ENCODE results near the gene STARD7.
A peak's percentile ranks its signal among the peaks of the same experiment; 100 is the strongest.
"Not testable (repeated sequence)": the region's sequence is repeated elsewhere in the genome, so short reads cannot be mapped to it uniquely, and the experiment has no call there.

Gene STARD7, protein sequence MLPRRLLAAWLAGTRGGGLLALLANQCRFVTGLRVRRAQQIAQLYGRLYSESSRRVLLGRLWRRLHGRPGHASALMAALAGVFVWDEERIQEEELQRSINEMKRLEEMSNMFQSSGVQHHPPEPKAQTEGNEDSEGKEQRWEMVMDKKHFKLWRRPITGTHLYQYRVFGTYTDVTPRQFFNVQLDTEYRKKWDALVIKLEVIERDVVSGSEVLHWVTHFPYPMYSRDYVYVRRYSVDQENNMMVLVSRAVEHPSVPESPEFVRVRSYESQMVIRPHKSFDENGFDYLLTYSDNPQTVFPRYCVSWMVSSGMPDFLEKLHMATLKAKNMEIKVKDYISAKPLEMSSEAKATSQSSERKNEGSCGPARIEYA

GRCh38 chr2:96208143-96209010 is at the start of gene STARD7:
TSS of gene STARD7 (minus strand) at chr2:96208827. CDS start at chr2:96208434, 393 bp downstream.
- peaks cover 48% of the 10 kb centered on the region for H3K36me3 Mint-ChIP-seq
- H3K4me1 Mint-ChIP-seq, result peaks cover 40% of the 10 kb centered on the region
- DNase-seq (ENCODE audit: low spot score in 2 of 2), result peak; percentile 95 to 99

GRCh38 chr2:96257744-96258143 is 49.1 kb upstream of the STARD7 start:
- not testable (repeated sequence) for H3K4me3 Mint-ChIP-seq; ATAC-seq; H3K9me3 Mint-ChIP-seq; DNase-seq (ENCODE audit: low spot score in 2 of 2)
- peaks cover 24% of the 10 kb centered on the region for H3K4me1 Mint-ChIP-seq
- H3K36me3 Mint-ChIP-seq, result peaks cover 71% of the 10 kb centered on the region
- peak overlapping the region; percentile 84 for H3K27ac Mint-ChIP-seq

More at GRCh38 chr2:96208143-96209010, at the start of gene STARD7:
- ATAC-seq, result peak; percentile 93
- peak within 1 kb of the TSS; percentile 92 for H3K4me3 Mint-ChIP-seq
- H3K27ac Mint-ChIP-seq, result peak within 1 kb of the TSS; percentile 89
- H3K9me3 Mint-ChIP-seq, result no peaks in the 10 kb centered on the region

- Mint-ChIP-seq H3K4me3 (no peak overlapping the region), H3K4me1 (peaks cover 24% of the 10 kb centered on the region), H3K27ac (peak overlapping the region; percentile 84), H3K9me3 (no peaks in the 10 kb centered on the region), H3K36me3 (peaks cover 71% of the 10 kb centered on the region)
- ATAC-seq (no peak), DNase-seq (ENCODE audit: low spot score in 2 of 2) (no peak)
Measured at GRCh38 chr2:96256611-96257113, 48.0 kb upstream of the STARD7 start.

DNA sequence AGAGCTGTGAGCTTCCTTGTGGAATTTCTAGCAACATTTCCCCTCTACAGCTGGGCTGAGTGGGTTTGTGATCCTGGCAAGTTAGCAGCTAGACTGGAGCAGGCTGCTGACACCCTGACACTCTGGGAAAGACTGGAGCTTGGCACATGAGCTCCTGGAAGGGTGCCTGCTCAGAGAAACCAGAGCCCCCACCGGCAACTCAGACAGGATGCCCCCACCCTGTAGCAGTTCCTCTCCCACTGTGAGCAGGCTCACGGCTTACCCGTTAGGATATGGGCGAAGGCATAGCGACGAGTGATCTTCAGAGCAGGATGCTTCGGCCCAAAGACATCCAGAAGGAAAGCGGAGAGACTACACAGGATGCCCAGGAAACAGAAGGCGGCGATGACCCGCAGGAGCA is 45.9 kb upstream of the STARD7 start:
- no peak for ATAC-seq
- Mint-ChIP-seq H3K4me3 (no peak overlapping the region), H3K4me1 (peaks cover 22% of the 10 kb centered on the region), H3K36me3 (peaks cover 72% of the 10 kb centered on the region), H3K27ac (peak overlapping the region; percentile 87), H3K9me3 (no peaks in the 10 kb centered on the region)
- DNase-seq (ENCODE audit: low spot score in 2 of 2), result no peak

- Mint-ChIP-seq H3K4me1 (peaks cover 19% of the 10 kb centered on the region), H3K4me3 (no peak overlapping the region), H3K9me3 (no peaks in the 10 kb centered on the region), H3K27ac (peak overlapping the region; percentile 87), H3K36me3 (peaks cover 69% of the 10 kb centered on the region)
- ATAC-seq (no peak), DNase-seq (ENCODE audit: low spot score in 2 of 2) (no peak)
Measured at GRCh38 chr2:96253006-96253405, 44.4 kb upstream of the STARD7 start.

DNA sequence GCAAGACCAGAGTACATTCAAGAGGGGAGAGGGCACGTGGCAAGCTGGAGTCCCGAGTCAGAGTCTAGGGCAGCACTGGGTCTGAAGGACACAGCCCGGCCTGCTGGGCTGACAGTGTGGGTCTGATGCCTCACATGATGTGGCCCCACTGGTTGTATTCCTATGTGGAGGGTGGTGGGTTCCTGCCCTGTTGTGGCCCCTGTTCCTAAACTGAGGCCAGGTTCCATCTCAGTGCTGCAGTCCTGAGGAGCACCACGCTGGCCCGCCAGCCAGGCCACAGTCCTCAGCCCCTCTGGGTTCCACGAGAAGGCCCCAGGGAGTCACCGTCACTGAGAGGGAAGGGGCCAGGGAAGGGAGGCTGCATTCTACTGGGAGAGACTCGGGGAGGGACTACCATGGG is 43.9 kb upstream of the STARD7 start:
- Mint-ChIP-seq H3K4me1 (peaks cover 19% of the 10 kb centered on the region), H3K27ac (peak overlapping the region; percentile 87), H3K9me3 (no peaks in the 10 kb centered on the region), H3K4me3 (no peak overlapping the region), H3K36me3 (peaks cover 66% of the 10 kb centered on the region)
- peak; percentile 36 for ATAC-seq
- DNase-seq (ENCODE audit: low spot score in 2 of 2), result no peak

GRCh38 chr2:96251721-96252292 is 43.2 kb upstream of the STARD7 start:
- Mint-ChIP-seq H3K27ac (peak overlapping the region; percentile 87), H3K36me3 (peaks cover 62% of the 10 kb centered on the region)
- DNase-seq (ENCODE audit: low spot score in 2 of 2), result no peak

GRCh38 chr2:96250188-96250587 is 41.6 kb upstream of the STARD7 start:
- Mint-ChIP-seq H3K9me3 (no peaks in the 10 kb centered on the region), H3K4me1 (peaks cover 33% of the 10 kb centered on the region), H3K36me3 (peaks cover 56% of the 10 kb centered on the region), H3K27ac (peak overlapping the region; percentile 87), H3K4me3 (no peak overlapping the region)
- no peak for DNase-seq (ENCODE audit: low spot score in 2 of 2)
- no peak for ATAC-seq

More at GRCh38 chr2:96251721-96252292, 43.2 kb upstream of the STARD7 start:
- H3K9me3 Mint-ChIP-seq, result no peaks in the 10 kb centered on the region
- no peak for ATAC-seq
- H3K4me1 Mint-ChIP-seq, result peaks cover 22% of the 10 kb centered on the region
- H3K4me3 Mint-ChIP-seq, result no peak overlapping the region

GRCh38 chr2:96249654-96250053 is 41.0 kb upstream of the STARD7 start:
- ATAC-seq (no peak), DNase-seq (ENCODE audit: low spot score in 2 of 2) (no peak)
- Mint-ChIP-seq H3K4me3 (no peak overlapping the region), H3K27ac (peak overlapping the region; percentile 87), H3K9me3 (no peaks in the 10 kb centered on the region), H3K4me1 (peaks cover 33% of the 10 kb centered on the region), H3K36me3 (peaks cover 51% of the 10 kb centered on the region)

DNA sequence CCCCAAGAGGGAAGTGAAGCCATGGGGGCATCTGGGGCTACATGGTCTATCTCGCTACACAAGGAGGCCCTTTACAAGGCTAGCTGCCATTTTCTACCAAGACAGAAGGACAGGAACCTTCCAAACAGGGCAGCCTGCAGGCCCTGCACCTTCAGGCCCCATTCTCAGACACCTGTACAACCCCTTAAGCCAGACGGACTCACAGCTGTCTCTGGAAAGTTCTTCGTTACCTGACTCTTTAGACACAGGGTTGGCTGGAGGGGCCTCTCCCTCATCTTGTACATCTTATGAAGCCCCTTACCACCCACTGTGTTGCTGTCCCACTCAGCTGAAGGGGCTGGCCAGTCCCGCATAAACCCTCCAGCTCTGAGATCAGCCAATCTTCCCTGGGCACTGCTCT is 40.0 kb upstream of the STARD7 start:
- Mint-ChIP-seq H3K4me1 (peaks cover 33% of the 10 kb centered on the region), H3K36me3 (peaks cover 40% of the 10 kb centered on the region), H3K4me3 (no peak overlapping the region), H3K9me3 (no peaks in the 10 kb centered on the region), H3K27ac (peak overlapping the region; percentile 63)
- DNase-seq (ENCODE audit: low spot score in 2 of 2) (no peak), ATAC-seq (no peak)

DNA sequence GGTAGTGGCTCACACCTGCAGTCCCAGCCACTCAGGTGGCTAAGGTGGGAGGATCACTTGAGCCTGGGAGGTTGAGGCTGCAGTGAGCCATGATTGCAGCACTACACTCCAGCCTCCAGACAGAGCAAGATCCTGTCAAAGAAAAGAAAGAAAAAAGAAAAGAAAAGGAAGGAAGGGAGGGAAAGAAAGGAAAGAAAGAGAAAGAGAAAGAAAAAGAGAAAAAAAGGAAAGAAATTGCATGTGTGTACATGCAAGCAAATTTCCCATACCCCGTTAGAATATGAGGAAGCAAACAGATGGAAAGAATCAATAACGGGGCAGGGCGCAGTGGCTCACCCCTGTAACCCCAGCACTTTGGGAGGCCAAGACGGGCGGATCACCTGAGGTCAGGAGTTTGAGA is 39.3 kb upstream of the STARD7 start:
- H3K27ac Mint-ChIP-seq, result peak overlapping the region; percentile 95
- DNase-seq (ENCODE audit: low spot score in 2 of 2), result no peak
- ATAC-seq, result no peak
- peaks cover 33% of the 10 kb centered on the region for H3K36me3 Mint-ChIP-seq
- no peak overlapping the region for H3K4me3 Mint-ChIP-seq
- H3K4me1 Mint-ChIP-seq, result peaks cover 36% of the 10 kb centered on the region
- H3K9me3 Mint-ChIP-seq, result no peaks in the 10 kb centered on the region

DNA sequence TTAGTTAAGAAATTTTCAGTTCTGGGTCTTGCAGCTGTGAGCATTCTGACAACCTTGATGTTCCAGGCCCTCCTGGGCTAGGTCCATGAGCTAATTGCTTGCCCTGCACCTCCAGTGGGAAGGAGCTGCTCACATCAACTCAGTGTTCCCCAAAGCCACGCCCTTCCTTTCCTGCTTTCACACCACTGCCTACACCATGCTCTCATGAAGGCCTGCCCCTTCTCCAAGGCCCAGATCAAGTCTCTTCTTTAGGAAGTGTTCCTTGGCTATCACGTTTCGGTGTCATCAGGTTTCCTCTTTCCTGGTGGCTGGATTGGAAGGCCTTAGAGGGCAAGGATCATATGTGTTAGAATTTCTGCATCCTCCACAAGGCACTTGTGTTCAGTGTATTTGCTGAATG is 38.4 kb upstream of the STARD7 start:
- peaks cover 45% of the 10 kb centered on the region for H3K4me1 Mint-ChIP-seq
- H3K4me3 Mint-ChIP-seq, result no peak overlapping the region
- peaks cover 24% of the 10 kb centered on the region for H3K36me3 Mint-ChIP-seq
- ATAC-seq (no peak), DNase-seq (ENCODE audit: low spot score in 2 of 2) (no peak)
- peak overlapping the region; percentile 95 for H3K27ac Mint-ChIP-seq
- H3K9me3 Mint-ChIP-seq, result no peaks in the 10 kb centered on the region

GRCh38 chr2:96245609-96246390 is 37.2 kb upstream of the STARD7 start:
- Mint-ChIP-seq H3K36me3 (peaks cover 13% of the 10 kb centered on the region), H3K4me1 (peaks cover 57% of the 10 kb centered on the region), H3K4me3 (no peak overlapping the region), H3K9me3 (no peaks in the 10 kb centered on the region), H3K27ac (peak overlapping the region; percentile 95)
- DNase-seq (ENCODE audit: low spot score in 2 of 2) (no peak), ATAC-seq (no peak)

GRCh38 chr2:96243843-96244242 is 35.2 kb upstream of the STARD7 start:
- no peak for ATAC-seq

More at GRCh38 chr2:96243843-96244242, 35.2 kb upstream of the STARD7 start:
- Mint-ChIP-seq H3K4me1 (peaks cover 46% of the 10 kb centered on the region), H3K27ac (peak overlapping the region; percentile 94), H3K4me3 (no peak overlapping the region), H3K9me3 (no peaks in the 10 kb centered on the region), H3K36me3 (peaks cover 13% of the 10 kb centered on the region)
- no peak for DNase-seq (ENCODE audit: low spot score in 2 of 2)
